ENCODE results near the gene RAPGEF1.
"Not testable (repeated sequence)": the region's sequence is repeated elsewhere in the genome, so short reads cannot be mapped to it uniquely, and the experiment has no call there.

The RAPGEF1 gene

DNA sequence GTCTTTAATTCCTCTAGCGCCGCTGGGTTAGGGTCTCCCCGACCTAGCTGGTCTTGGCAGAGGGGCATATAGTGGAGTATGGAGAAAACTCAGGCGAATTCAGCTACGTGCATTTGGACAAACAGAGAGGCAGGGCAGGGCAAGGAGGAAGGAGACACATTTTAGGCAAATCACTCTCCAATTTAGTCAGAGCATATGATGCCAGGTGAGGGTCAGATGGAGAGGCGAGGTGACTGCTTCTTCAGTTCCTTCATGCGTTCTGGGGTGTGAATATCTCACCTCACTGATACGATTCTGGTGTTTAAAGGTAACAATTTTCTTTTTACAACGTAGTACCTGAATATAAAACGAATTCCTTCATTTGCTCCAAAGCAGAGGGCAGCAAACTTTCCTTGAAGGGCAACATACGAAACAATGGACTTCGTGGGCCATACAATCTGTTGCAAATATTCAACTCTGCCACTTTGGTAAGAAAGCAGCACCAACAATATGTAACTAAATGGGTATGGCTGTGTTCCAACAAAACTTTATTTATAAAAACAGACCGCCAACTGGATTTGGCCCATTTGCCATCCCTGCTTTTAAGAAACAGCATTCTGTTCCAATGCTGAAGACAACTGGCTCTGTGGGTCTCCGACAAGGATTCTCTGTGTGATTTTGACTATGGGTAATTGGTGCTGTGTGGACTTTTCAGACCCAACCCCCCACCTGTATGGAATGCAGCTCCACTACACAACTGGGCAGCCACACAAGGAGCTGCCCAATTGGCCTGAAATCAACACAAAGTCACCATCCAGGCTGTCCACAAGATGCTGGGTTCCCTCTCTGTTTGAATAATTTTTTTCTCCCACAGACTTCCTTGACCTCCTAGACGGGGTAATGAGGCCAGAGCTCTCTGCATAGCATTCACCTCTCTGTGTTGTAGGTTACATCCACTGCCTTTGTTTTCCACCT, 53.8 kb downstream of the RAPGEF1 start:
- DNase-seq, result no peak

DNA sequence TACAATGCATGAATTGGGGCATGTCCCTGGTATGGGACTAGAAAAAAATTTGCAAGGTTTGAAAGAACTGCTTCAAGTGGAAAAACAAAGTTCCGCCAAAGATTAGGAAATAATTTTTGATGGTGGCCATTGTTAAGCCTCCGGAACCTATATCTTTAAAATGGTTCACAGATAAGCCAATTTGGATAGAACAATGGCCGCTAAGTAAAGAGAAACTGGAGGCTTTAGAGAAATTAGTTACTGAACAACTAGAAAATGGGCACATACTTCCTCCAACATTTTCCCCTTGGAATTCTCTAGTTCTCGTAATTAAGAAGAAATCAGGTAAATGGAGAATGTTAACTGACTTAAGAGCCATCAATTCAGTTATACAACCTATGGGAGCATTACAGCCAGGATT, 56.8 kb downstream of the RAPGEF1 start:
- DNase-seq, result not testable (repeated sequence)

DNA sequence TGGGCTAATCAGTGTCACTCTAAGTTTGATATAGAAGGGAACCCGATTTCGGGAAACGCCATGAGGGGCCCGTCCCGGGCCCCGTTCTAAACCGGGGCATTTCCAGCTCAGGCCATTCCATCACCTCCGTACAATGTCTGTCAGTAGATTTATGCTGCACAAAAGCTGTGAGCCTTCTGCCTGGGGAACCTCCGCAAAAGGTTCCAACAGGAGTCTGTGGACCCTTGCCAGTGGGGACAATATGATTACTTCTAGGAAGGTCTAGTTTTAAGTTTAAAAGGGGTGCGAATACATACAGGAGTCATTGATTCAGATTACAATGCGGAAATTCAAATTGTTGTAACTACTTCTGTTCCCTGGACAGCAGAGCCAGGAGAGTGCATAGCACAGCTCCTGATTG, 57.6 kb downstream of the RAPGEF1 start:
- DNase-seq, result no peak

DNA sequence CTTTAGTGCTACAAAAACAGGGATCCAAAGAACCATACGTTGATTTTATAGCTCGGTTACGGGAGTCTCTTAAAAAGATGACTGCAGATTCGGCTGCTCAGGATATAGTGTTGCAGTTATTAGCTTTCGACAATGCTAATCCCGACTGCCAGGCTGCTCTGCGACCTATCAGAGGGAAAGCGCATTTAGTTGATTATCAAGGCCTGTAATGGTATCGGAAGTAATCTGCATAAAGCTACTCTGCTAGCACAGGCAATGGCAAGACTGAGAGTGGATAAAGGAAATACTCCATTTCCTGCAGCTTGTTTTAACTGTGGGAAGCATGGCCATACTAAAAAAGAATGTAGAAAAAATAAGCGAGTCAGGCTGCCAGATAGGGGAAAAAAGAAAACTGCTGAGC, 58.0 kb downstream of the RAPGEF1 start:
- not testable (repeated sequence) for DNase-seq

DNA sequence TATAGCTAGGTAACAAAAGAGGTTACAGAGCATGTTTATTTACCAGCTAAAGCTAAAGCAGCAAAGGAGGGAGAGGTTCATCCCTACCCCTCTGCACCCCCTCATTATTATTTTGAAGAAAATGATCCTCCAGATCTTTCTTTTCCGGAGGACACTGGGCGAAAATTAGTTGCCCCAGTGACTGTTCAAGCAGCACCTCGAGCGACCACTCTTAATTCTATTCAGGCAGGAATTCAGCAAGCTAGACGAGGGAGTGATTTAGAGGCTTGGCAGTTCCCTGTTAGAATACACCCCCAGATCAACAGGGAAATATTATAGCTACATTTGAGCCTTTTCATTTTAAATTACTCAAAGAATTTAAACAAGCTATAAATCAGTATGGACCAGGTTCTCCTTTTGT, 58.8 kb downstream of the RAPGEF1 start:
- not testable (repeated sequence) for DNase-seq

DNA sequence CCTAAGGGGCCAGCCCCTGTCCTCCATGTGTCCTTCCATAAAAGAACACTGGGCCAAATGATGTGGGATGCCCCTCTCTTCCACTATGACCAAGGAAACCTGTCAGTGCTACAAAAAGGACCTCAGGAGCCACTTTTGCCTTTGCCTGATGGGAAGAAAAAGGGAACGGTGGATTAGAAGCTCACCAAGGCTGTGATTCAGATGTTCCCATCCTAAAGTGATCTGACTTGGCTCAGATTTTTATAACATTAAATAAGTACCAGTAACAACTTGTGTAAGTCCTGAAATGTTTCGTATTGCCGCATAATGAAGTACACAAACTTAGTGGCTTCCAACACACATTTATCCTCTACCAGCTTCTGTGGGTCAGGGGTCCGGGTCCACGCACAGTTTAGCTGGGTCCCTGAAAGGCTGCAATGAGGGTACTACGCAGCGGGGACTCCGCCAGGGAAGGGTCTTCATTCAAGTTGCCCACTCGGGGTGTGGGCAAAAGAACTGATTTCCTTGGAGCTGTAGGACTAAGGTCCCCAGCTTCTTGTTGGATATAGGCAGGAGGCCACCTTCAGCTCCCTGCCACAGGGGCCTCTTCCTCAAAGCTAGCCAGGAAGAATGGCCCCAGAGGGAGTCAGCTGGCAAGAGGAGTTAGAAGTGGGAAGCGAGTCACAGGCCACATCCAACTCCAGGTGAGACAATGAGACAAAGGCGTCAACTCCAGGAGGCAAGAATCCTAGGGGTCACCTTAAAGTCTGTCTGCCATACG, 60.4 kb downstream of the RAPGEF1 start:
- no peak for DNase-seq

DNA sequence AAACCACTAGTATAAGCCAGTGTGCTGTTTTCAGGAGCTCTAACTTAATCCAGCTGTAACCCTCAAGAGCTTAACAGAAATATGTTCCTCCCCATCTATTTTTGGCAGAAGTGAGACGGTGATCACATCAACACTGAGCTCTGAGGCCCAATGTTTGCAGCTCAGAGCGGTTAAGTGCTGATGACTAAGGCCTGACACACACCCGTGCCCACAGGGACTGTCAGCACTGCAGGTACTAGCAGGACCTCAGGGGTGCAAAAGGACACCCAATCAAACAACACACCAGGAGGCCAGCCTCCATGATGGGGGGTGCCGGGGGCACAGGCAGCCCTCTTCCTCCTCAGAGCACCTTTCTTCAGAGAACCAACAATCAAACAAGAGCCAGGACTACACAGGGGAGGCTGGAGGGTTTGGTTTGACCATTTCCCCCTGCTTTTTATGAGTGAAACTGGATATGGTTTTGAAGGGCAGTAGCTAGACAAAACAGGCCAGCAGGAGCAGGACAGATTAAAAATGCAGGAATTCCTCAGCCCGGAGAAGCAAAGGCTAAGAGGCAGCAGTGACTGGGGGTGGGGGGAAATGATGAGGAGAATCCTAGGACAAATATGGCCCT, 61.3 kb downstream of the RAPGEF1 start:
- peak; percentile 92 for DNase-seq

DNA sequence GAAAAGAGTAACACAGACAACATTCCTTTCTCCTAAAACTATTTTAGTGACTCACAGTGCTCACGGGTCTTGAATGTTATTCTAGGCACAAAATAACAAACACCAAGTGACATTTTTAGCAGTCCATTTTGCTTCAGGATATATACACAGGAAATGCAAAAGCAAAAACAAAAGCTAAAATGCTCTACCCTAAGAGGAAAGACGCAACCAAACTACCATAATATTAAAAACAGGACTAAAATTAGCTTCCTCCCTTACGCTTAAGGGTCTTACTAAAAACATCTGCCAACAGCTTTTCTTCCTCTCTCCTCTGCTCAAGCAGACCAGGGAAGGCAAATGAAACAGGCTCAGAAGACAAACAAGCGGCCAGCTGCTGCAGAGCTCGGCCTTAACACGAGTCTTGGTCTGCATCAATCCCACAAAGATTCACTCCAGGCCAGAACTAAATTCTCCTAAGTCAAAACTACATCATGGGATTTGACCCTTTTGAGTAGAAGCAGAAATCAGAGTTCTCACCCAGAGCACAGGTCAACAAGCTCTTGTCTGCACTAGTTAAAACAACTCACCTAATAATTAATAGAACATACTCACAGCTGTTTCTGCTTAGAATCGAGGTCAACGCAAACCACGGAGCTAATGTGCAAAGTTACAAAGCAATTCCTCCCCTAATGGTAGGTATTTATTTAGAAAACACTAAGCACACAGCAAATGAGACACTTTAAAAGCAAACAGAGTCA, 62.3 kb downstream of the RAPGEF1 start:
- no peak for DNase-seq

DNA sequence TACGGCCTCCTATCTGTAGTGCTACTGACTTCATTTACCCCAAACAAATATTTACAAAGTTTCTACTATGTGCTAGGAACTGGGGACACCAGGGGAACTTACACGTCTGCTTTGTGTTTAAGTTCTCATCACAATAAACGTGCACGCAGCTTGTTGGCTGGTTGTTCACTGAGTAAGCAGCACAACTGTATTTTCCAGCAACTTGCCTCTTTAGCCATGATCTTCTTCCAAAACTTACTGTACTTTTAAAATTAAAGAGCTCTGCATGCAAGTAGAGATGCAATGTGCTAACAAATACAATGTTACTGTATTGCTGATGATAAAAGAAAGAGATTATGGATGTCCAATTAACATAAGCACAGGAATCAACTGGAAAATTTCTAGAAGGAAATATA, 62.8 kb downstream of the RAPGEF1 start:
- DNase-seq, result no peak

DNA sequence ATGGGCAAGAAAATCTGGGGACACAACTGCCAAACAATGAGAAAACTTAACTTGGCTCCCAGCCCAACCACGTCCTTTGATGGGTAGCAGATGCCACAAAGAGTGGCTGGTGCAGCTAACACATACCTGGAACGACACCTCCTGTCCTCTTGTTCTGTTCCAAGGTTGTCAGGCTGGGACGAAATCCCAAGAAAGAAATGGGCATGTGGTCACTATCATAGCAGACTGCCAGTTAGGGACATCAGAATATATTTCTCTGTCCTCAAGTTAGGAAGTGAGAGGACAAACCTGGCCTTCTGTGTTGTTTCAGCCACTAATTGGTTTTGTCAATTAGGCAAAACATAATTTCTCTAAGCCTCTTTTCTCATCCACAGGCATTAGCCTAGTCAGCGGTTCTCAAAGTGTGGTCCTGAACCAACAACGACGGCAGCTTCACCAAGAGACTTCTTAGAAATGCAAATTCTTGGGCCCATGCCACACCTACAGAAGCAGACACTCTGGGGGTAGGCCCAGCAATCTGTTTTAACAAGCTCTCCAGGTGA, 63.4 kb downstream of the RAPGEF1 start:
- DNase-seq, result peak; percentile 76

DNA sequence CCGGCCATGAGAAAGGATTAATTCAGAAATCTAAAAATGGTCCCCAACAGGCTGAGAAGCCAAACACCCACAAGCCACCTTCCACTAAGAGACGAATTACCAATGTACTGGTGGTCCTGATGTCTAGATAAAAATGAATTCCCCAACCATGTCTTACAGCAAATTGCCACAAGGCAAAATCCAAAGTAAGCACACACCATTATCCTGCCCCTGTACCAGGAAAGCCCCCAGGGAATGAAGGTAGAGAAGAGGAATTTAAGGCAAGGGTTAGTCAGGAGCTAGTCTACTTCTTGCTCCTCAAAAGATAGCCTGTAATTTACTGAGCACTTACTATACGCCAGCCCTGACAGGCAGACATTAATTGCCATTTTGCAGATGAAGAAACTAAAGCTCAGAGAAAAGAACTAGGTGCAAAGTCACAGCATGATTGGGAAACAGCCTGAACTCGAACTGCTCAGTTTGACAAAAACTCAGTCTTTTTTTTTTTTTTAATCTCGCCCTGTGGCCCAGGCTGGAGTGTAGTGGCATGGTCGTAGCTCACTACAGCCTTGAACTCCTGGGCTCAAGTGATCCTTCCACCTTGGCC, 64.3 kb downstream of the RAPGEF1 start:
- no peak for DNase-seq

DNA sequence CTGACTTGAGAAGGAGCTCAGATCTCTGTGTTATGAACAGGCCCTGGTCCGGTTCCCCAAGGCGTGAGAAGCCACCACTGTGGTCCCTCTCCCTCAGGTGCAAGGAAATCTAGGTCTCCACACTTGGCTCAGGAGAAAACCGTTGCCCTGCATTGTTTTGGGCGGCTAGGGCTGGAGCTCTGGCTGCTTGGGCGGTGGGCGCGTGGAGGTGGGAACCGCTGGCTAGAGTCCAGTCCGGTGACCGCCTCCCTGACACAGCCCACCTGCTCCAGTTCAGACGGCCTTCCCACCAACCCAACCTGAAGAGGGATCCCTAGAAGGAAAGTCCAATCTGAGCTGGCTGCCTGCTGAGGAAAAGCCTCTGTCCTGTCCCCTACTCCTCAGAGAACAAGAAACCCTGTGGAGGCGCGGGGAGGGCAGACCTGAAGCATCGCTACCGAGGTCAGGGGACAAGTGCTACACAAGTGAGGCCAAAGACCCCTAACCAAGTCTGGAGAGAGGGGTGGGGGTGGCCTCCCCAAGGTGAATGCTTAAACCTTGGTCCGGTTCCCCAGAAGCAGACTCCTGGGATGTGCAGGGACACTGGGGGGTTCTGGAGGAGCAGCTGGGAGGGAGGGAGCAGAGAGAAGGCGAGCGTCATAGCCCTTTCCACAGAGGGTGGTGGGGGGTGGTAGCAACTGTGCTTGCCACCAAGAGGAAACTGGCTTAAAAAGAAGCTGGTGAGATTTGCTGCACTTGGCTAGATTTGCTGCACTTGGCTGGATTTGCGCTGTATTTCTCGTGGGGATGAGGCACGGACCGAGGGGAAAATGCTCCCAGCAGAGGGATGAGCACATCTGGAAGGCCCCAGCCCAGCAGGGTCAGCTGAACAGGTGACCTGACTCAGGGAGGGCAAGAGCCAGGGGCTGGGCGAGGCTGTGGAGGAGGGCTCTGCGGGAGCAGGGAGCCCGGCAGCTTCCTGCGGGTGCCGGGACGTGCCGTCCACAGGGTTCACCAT, 65.2 kb downstream of the RAPGEF1 start:
- DNase-seq, result no peak

DNA sequence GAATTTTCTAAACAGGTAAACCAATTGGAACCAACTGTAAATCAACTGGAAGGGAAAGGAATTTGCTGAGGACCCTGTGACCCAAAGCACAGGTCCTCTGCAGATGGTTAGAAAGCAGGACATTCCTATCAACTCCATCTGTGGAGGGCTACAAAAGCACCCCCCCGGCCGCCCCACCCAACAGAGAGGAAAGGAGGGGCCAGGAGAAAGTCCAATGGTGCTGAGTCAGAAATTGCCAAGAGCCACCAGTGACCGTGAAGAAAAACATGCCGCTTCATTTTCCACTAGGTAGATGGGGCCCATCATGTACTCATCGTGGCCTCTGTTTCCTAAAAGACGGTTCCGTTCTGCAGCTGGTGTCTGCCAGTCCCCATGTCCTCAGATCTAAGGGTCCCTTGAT, 66.3 kb downstream of the RAPGEF1 start:
- no peak for DNase-seq

DNA sequence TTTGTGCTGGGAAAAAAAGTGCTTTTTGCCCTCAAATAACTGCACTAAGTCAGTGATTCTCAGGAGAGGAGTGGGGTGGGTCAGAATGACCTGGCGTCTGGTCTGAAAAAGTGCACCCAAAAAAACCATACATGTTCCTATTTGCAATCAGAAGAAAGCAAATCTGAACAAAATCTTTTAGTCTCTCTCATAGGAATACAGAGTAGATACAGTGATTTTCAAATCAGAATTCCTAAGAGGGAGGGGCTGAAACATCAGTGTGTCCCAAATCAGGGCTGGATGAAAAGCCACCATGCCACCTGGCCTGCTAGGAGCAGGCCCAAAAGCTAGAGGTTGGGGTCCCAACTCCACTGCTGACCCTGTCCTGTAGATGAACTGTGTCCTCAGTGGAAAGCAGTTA, 66.8 kb downstream of the RAPGEF1 start:
- DNase-seq, result no peak

DNA sequence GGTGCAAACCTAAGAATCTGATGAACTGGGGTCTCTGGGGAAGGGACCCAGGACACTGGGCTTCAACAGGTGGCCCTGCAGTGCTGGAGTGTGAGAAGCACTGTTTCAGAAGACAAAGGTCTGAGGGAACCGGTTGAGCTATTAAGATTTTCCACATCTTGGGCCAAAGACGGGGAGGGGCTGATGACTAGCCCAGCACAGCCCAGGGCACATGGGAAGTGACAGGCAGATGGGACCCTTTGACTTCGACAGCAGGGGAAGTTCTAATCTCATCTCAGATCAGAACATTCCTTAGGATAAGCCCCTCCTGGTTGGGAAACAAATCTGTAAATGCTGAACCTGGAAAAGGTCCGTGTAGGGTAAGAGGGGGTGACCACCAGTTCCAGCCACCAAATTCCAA, 67.4 kb downstream of the RAPGEF1 start:
- DNase-seq, result no peak

DNA sequence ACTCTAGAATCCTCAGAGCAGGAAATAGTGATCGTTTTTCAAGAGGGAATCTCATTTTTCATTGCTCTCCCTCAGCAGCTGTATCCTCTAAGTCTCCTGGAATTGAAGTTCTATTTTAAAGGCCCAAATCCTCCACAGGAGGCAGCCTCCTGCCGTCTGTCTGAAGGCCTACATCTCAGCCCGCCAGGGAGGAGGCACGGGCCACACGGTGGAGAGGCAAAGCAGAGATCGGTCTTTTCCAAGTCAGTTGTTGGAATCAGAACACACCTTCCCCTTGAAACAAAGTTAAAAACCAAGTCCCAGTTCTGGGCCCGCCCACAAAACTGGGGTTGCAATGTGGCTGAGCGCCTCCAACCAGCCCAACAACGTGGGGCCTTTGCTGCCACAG, 68.7 kb downstream of the RAPGEF1 start:
- DNase-seq, result no peak

DNA sequence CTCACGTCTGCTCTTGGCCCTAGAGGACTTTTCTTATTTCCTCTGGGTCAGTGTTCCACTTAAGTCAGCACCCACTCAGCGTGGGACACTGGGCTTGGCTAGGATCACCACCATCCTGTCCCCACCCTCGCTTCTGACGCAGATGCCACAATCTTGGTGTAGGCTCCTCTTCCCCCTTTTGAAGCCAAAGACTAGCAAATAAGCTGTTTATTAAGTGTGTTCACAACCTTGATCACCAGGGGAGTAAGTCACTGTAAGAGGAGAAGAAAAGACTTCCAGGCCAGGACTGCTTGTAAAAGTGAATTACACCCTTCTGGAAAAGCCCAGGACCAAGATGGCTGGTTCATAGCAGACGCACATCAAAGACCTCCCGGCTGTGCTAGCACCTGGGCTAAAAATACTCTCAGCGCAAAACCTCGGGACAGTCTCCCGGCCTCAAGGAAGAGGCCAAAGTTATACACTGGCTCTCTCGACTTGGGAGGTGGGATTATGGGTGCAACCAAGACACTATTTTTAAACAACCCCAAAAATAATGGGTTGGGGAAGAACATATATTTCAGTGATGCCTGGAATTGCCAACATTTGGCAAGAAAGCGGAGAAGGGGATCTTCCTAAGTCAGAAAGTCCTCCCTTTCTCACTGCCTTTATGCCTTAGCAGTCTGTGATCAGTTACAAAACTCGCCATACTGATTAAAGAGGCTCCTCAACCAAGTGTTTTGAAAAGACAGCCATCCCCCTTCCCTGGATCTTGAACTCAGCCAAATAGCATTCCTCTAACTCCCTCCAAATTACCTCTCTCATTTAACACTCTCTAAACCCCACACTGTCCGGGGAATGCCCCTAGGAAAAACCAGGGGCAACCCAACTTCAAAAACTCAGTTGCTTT, 69.4 kb downstream of the RAPGEF1 start:
- DNase-seq, result no peak

DNA sequence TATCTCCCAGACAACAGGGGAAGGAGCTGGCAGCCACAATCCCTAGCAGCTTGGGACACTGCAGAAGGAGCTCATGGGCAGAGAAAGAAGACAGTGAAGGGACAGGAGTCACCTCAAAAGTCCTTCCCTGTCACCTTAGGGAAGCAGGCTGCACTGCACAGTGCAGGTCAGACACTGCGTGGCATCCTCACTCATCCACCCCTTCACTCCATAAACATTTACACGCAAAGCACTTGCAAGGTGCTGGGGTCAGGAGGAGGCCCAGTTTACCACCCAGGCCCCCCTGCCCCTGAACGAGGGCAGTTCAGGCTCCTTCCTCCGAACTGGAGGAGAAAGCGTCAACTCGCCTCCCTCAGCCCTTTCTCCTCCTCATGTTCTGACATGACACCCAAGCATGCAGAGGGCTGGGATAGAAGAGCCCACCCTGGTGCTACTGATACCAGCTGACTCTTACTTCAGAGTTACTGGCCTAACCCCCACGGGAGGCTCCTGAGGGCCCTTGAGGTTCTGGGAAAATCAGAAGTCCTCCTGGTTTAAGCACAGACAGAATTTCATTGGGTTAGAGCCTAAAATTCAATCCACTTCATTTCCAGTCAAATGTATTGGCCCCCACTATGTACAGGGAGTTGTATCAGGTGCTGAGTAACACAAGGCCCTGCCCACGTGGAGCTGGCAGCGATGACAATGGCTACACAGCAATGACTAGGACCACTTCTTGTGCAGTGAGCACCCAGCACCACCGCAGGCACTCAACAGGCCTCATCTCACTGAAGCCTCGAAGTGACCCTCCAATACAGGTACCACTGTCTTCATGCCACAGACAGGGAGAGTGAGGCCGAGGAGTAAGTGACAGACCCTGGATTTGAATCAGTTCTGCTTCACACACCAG, 70.4 kb downstream of the RAPGEF1 start:
- DNase-seq, result peak; percentile 80
